DMS114 treated with DMSO at 0.1 percent for 48 hours (cell line): Measurements from ENCODE around the gene MEAK7.
"Not testable (repeated sequence)": the region's sequence is repeated elsewhere in the genome, so short reads cannot be mapped to it uniquely, and the experiment has no call there.

Source experiments
- DNase-seq: peaks from one replicate; lab custom pipeline; 2025; ENCODE audit not compliant: unreplicated experiment; lab: John Stamatoyannopoulos, UW

The MEAK7 gene

GRCh38 chr16:84534815-84535214 is 30.4 kb upstream of the MEAK7 start:
- no peak for DNase-seq

DNA sequence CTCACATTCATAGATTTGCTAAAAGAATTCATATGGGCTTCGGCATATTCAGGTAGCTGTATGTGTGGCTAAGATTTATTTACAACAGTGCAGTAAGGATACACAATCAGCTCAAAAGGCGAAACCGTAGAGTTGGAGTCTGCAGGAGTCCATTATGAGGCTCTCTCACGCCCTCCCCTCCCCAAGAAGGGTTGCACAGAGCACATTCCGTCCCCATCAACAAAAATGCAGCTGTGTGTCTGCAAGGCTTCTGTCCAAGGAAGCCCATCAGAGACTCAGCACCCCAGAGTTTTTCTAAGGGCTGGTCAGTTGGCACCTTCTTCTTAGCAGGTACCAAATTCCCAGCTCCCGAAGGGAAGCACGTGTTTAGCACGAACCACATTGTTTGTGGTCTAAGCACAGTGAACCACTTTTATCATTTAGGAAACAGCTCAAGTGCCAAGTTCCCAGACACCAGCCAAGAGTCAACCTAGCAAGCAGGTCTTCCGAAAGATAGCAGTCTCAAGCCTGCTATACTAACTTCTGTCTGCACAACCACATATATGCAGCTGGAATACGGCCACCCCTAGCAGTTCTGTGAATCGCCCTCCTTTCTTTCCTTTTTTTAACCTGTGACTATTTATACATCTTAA is 28.5 kb upstream of the MEAK7 start:
- DNase-seq = peak; percentile 41

GRCh38 chr16:84532291-84532724 is 27.8 kb upstream of the MEAK7 start:
- DNase-seq = peak; percentile 84

DNA sequence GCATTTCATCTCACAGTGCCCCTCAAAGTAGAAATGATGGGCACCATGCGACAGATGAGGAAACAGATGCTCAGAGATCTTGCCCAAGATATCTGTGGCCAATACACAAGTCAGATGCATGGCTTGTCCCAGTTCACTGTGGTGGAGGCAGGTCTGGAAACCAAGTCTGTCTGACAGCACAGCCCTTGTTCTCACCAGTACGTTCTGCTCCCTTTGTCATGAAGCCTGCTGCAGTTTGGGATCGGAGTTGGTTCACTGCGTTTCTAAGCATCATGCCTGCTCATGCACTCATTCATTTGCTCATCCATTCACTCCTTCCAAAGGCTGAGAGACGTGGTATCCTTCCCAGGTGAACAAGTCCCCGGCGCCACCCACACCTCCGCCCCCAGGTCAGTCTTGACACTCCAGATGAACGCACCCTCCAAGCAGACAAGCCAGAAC is 27.2 kb upstream of the MEAK7 start:
- no peak for DNase-seq

DNA sequence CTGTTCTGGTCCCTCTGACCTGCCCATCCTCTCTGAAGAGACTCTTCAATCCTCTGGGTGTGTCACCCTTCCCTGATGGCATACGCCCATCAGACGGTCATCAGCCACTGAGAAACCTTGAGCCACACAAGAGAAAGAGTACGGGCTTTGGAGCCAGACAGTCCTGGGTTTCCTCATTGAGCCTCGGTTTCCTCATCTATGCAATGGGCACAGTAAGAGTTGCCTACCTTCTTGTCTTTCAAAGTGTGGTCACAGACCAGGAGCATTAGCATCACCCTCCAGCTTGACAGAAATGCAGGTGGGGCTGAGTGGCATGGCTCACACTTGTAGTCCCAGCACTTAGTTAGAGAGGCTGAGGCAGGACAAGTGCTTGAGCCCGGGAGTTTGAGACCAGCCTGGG is 26.1 kb upstream of the MEAK7 start:
- no peak for DNase-seq

DNA sequence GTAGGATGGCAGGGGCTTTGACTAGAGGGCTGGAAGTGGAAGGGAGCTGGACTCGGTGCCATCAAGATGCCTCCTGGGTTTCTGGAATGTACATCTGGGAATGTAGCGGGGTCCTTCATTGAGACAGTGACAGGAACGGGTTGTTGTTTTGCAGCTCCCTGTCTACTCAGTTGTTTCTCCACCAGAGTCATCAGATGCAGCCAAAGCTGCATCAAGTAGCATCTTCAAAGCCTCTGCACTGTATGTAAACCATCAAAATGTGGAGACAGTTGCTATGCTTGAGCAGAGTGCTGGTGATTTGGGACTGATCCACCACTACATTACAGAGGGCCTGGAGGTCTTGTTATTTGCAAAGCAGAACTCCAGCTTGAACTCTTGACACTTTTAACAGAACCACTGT is 25.1 kb upstream of the MEAK7 start:
- no peak for DNase-seq

GRCh38 chr16:84528322-84528721 is 23.9 kb upstream of the MEAK7 start:
- DNase-seq = no peak

DNA sequence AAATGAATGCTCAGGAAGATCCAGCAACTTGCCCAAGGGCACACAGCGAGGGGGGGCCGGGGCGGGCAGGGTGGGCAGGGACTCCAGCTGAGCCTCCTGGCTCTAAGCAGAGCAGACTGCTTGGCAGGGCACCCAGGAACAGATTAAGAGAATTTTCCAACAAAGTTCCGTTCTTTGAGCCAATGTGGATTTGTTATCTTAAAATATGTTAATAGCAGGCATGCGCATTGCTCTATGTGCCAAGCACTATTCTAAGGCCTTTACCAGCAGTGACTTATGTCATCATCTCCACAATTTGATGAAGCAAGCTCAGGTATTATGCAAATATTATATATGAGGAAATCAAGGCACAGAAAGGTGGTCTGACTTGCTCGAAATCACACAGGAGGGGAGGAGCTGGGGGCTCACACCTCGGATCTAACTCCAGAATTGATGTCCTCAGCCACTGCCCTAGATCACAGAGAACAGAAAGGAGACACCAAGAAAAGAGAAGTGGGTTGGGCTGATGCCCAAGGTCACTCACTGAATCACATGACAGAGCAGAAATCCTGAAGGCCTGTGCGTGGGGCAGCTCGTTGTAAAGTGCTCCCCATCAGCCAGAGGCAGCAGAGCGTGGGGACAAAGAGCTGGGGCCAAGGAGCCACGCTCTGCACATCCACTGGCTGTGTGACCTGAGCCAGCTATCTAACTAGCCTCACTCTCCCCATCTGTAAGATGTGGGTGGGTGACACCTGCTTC is 23.2 kb upstream of the MEAK7 start:
- no peak for DNase-seq

- no peak for DNase-seq
These were observed 22.5 kb upstream of the MEAK7 start for GRCh38 chr16:84526794-84527531.

DNA sequence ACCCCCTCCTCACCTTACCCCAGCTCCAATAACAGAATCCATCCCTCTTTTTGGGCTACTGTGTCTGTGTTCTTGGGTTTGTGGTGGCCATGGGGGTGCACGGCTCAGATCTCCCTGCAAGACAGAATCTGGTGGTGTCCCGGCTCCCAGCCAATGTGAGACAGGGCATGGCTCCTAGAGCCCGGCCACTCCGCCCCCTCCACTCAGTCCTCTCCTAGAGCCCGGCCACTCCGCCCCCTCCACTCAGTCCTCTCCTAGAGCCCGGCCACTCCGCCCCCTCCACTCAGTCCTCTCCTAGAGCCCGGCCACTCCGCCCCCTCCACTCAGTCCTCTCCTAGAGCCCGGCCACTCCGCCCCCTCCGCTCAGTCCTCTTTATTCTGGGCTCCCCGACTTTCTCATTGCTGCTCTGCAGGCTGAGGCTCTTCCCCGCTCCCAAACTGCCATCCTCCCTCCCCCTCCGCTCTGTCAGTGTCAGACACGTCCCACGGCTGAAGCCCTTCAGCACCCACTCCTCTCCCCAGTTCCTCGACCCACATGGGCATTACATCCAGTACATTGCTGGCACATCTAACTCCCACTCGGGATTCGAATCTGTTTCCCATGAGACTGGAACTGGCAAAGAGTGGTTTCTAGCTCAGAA is 20.6 kb upstream of the MEAK7 start:
- DNase-seq = not testable (repeated sequence)

DNA sequence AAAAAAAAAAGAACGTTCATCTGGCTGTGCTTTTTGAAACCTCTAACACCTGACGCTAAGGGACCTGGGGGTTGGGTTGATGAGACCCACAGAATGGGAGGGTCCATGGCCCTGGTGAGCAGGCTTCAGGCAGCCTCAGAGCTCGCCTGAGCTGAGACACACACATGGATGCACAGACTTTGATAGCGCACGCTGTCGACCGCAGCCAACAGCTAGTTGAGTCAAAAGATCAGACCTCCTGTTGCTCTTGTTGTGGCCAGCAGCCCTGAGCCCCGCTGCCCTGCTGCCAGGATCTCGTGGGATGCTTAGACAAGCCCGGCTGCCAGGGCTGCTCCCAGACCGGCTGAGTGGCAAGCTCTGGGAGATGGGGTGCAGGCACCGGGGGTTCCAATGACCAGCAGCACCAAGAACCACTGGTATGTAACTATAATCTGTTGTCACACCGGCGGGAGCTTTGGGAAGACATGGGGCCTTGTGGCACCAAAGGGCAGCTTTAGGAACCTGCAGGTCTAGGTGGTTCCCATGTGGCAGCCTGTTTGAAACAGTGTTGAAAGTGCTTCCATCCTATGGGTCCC is 20.0 kb upstream of the MEAK7 start:
- DNase-seq = no peak

DNA sequence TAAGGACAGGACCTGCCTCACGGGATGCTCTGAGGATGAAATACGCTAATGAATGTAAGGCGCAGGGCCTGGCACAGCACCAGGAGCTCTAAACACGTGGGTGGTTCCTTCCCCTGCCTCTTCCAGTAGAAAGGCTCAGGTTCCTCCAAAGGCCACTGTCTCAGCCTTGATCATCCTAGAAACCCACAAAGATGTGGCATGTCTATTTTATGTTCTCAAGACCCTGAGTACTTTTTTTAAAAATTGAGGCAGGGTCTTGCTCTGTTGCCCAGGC is 17.0 kb upstream of the MEAK7 start:
- DNase-seq = no peak

GRCh38 chr16:84520725-84521496 is 16.5 kb upstream of the MEAK7 start:
- DNase-seq = no peak

DNA sequence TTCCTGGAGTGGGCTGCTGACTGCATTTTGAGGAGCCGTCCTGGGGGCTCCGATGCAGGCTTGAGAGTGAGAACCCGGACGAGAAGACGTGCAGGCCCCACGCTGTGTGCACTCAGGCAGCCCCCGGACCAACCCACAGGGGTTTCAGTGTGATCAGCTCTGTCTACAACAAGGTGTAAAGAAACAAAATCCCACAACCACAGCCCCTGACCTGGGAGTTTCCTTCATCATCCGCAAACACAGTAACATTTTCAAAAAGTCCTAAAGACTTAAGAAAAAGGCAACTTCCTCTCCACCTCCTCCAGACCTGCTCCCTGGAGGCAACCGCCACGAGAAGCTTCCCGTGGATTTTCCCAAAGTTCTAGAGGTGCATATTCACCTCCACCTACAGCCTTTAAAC is 15.4 kb upstream of the MEAK7 start:
- no peak for DNase-seq

GRCh38 chr16:84518804-84519341 is 14.4 kb upstream of the MEAK7 start:
- no peak for DNase-seq

DNA sequence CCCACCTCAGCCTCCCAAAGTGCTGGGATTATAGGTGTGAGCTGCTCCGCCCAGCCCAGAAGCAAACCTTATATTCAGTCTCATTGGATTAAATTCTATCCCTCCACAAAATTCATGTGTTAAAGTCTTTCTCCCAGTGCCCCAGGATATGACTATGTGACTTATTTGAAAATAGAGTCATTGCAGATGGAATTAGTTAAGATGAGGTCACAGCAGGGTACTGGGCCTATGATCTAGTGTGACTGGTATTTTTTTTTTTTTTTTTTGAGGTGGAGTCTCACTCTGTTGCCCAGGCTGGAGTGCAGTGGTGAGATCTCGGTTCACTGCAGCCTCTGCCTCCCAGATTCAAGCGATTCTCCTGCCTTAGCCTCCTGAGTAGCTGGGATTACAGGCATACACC is 13.8 kb upstream of the MEAK7 start:
- DNase-seq = not testable (repeated sequence)

- DNase-seq = no peak
These were observed 12.9 kb upstream of the MEAK7 start for GRCh38 chr16:84517366-84517765.

DNA sequence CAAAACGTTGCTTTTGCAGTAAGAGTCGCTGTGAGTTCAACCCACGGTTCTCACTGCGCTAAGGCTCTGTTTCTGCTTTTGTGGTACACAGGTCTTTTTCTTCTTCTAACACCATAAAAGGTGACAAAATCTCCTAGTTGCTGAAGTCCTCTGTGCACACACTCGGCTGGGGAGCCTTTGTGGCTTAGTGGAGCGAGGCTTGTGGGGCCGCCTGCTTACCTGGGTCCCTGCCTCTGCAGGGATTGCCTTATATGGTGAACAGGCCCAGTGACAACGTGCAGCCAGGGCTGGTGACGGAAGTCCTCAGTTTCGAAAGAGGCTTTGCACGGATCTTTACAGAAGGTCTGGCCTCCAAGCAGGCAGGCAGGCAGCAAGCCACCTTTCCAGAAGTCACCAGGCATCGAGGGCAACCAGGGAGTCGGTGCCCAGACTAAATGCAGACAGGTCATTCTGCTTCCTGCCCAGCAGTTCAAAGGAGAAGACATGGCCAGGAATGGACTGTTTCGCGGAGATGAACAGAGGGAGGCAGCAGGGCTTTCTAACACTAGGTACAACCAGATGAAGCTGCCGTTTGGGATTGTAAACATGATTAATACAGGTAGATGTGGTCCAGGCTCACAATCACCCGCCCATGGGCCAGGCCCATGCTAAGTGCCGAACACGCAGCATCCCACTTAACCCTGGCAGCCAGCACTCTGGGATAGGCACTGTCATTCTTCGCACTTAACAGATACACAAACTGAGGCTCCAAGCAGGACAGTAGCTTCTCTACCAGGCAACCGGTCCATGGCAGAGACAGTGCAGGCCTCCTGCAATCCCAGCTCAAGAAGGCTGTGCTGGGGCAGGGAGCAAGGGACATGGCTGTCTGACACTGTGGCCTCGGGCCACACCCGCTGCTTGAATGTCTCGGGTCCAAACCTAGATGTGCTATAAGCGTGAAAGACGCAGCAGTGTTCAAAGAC is 10.7 kb upstream of the MEAK7 start:
- no peak for DNase-seq

DNA sequence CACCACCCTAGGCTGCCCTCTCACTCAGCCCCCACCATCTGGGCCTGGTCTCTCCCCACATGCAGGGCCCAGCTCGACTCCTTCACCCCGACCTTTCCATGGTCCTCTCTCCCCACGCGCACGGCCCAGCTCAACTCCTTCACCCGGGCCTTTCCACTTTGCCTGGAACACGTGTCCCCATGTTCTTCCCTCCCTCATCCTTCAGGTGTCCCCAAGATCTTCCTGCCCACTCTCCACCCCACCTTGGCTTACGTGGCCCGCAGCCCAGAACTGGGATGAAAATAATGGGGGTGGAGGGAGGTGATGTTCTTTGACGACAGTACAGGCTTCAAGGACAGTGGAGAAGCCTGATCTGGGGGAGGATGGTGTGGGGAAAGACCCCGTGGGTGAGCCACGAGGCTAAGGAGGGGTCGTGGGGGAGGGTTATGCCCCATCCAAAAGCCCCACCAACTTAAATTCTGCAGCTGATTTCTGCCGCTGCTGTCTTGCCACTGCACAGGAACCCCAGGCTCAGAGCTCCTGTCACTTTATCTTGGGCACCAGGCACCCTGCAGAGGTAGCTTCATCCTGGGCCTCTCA is 9.9 kb upstream of the MEAK7 start:
- no peak for DNase-seq
